ENCODE results near the gene POLR2A. TPM values are rescaled to one million over a fixed set of nuclear protein-coding genes. Genes with fewer than 3 reads are reported as not detected.
A peak's percentile ranks its signal among the peaks of the same experiment; 100 is the strongest.

Gene POLR2A
- total and polyA plus RNA-seq, 2 of the 13 experiments (the other 11 are each of a cell fraction or from before 2014, with no cell fraction given): 17.8 to 18.3 TPM

GRCh38 chr17:7444682-7445618 is 39.2 kb upstream of the POLR2A start, which contains the start of gene CHRNB1 (continued):
- TF ChIP-seq ZNF773 (CRISPR knock-in tag; IDR thresholded peaks at IDR 0.05; ENCODE audit: borderline replicate concordance) (no peak), ZNF598 (CRISPR knock-in tag; IDR thresholded peaks at IDR 0.05; ENCODE audit: borderline replicate concordance) (0 out of 2 replicates have a peak, but pooled peaks have one; percentile 29), FOXK1 (CRISPR knock-in tag; IDR thresholded peaks at IDR 0.05; ENCODE audit: borderline replicate concordance, low read depth) (no peak), CENPT (CRISPR knock-in tag; IDR thresholded peaks at IDR 0.05; ENCODE audit: low read depth) (no peak), SMAD9 (CRISPR knock-in tag; IDR thresholded peaks at IDR 0.05) (no peak), ZNF317 (CRISPR knock-in tag; IDR thresholded peaks at IDR 0.05) (peak; percentile 65; the same call in 1 of the 2 replicates), MED1 (CRISPR knock-in tag; IDR thresholded peaks at IDR 0.05) (peak; percentile 37; the same call in 1 of the 2 replicates), TRAFD1 (CRISPR knock-in tag; IDR thresholded peaks at IDR 0.05; ENCODE audit: borderline replicate concordance) (no peak), HNRNPLL (IDR thresholded peaks at IDR 0.05; ENCODE audit: low read depth, low read length, poor library complexity, severe bottlenecking) (peak; percentile 73), ZIK1 (CRISPR knock-in tag; IDR thresholded peaks at IDR 0.05; ENCODE audit: borderline replicate concordance, low read depth) (peak; percentile 72; the same call in 1 of the 2 replicates), BATF2 (CRISPR knock-in tag; IDR thresholded peaks at IDR 0.05) (no peak), ZNF142 (CRISPR knock-in tag; IDR thresholded peaks at IDR 0.05) (no peak), MEF2D (CRISPR knock-in tag; IDR thresholded peaks at IDR 0.05) (no peak), GLI4 (CRISPR knock-in tag; IDR thresholded peaks at IDR 0.05; ENCODE audit: borderline replicate concordance) (no peak), ZNF574 (CRISPR knock-in tag; IDR thresholded peaks at IDR 0.05) (no peak), KDM2A (CRISPR knock-in tag; IDR thresholded peaks at IDR 0.05; ENCODE audit: borderline replicate concordance, low read depth) (peak; percentile 78)

All from HepG2 (cell line).